GM10248 (cell line): ENCODE measurements around the gene MGST1.

Experiments
- CTCF ChIA-PET: fragments of 300-600 bp; sonication (Branson Sonifier 250); formaldehyde crosslinking; extraction: SDS; loops from one replicate; lab custom pipeline; 2021; ENCODE audit warnings: antibody characterized with exemption; lab: Yijun Ruan, JAX
- POLR2A ChIA-PET: fragments of 350-650 bp; sonication (Branson Sonifier 250); formaldehyde crosslinking; extraction: SDS; loops from one replicate; lab custom pipeline; 2020; ENCODE audit warnings: antibody characterized with exemption; lab: Yijun Ruan, JAX
- DNase-seq: peaks from one replicate; pipeline ENCODE4 v3.0.0; 2012; ENCODE audit errors: extremely low spot score
- TF ChIP-seq, protein P1 (sequence below): IDR thresholded peaks from 2 replicates; pipeline ENCODE4 v1.5.1; 2012; ENCODE audit warnings: mild to moderate bottlenecking, low read depth; ENCODE audit errors: extremely low read depth, missing control alignments, control extremely low read depth

MGST1 gene

GRCh38 chr12:16310934-16311333 lies 36.5 kb upstream of the MGST1 start:
- POLR2A ChIA-PET: no interaction called here
- CTCF ChIA-PET: interaction anchor here (1.3 kb wide), 1 partner anchor 66 kb away, joined by 3 read pairs; no protein-coding TSS in a partner anchor
- TF ChIP-seq, protein P1, sequence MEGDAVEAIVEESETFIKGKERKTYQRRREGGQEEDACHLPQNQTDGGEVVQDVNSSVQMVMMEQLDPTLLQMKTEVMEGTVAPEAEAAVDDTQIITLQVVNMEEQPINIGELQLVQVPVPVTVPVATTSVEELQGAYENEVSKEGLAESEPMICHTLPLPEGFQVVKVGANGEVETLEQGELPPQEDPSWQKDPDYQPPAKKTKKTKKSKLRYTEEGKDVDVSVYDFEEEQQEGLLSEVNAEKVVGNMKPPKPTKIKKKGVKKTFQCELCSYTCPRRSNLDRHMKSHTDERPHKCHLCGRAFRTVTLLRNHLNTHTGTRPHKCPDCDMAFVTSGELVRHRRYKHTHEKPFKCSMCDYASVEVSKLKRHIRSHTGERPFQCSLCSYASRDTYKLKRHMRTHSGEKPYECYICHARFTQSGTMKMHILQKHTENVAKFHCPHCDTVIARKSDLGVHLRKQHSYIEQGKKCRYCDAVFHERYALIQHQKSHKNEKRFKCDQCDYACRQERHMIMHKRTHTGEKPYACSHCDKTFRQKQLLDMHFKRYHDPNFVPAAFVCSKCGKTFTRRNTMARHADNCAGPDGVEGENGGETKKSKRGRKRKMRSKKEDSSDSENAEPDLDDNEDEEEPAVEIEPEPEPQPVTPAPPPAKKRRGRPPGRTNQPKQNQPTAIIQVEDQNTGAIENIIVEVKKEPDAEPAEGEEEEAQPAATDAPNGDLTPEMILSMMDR: no peak

GRCh38 chr12:16323010-16323409 lies 24.4 kb upstream of the MGST1 start:
- no peak for DNase-seq
- CTCF ChIA-PET: interaction anchor here (1.0 kb wide), 1 partner anchor 15 kb away, joined by 3 read pairs; no protein-coding TSS in a partner anchor

More at GRCh38 chr12:16310934-16311333, 36.5 kb upstream of the MGST1 start:
- no peak for DNase-seq

GRCh38 chr12:16323638-16324037 lies 23.8 kb upstream of the MGST1 start:
- TF ChIP-seq, protein P1: no peak
- DNase-seq: no peak
- CTCF ChIA-PET: interaction anchor here (1.0 to 1.4 kb wide), 2 partner anchors 16 to 28 kb away, joined by 3 to 4 read pairs; no protein-coding TSS in a partner anchor
- POLR2A ChIA-PET: no interaction called here

More at GRCh38 chr12:16323010-16323409, 24.4 kb upstream of the MGST1 start:
- POLR2A ChIA-PET: no interaction called here
- TF ChIP-seq, protein P1: no peak

GRCh38 chr12:16324272-16324671 lies 23.2 kb upstream of the MGST1 start:
- ChIA-PET CTCF (interaction anchor here (1.4 kb wide), 1 partner anchor 27 kb away, joined by 4 read pairs; no protein-coding TSS in a partner anchor), POLR2A (no interaction called here)
- TF ChIP-seq, protein P1: no peak
- no peak for DNase-seq

DNA sequence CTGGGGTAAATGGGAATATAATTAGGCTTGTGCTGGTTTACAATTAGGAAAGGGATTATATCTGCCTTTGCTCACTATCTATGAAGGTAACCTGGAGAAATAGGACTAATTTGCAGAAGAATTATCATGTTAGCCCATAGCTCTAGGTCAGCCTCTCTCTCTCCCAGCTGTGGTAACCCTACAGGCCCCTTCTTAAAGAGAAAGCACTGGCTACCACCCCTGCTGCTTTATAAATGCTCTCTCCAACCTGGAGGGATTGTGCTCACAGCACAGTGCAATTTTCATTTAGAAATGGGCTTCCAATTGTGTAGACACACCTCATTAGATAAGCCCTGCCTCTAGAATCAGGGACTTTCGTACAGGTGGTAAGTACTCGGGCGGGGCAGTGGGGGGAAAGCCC lies 22.7 kb upstream of the MGST1 start:
- CTCF ChIA-PET: interaction anchor here (1.4 kb wide), 1 partner anchor 27 kb away, joined by 4 read pairs; no protein-coding TSS in a partner anchor
- POLR2A ChIA-PET: no interaction called here
- TF ChIP-seq, protein P1: no peak
- no peak for DNase-seq

DNA sequence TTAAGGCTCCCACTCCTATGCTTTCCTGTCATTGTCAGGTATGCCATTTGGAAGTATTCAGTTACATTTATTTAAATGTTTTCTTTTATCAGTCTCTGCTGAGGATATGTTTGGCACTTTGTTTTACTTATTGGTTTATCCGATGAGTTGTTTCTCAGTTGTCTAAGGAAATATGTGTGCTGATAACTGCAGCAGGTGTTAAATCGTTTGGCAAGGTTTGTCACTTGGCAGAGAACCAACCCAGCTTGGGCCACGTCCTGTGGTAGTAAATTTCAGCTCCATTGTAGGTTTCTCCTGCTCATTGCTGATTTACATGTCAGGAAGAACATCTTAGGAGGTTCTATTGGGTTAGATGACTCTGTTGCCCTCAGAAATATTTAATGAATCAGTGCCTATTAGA lies 22.0 kb upstream of the MGST1 start:
- ChIA-PET CTCF (no interaction called here), POLR2A (no interaction called here)
- TF ChIP-seq, protein P1: no peak
- no peak for DNase-seq

DNA sequence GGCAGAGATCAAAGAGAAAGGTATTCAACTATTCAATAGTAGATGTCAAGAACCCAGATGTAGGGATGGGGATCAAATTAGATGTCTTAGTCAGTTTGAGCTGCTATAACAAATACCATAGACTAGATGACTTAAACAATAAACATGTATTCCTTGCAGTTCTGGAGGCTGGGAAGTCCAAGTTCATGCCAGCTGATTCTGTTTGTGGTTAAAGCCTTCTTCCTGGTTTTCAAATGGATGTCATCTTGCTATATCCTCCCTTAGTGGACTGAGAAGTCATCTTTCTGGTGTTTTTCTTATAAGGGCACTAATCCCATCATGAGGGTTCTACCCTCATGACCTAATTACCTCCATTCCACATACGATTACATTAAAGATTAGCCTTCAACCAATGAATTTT lies 19.5 kb upstream of the MGST1 start:
- ChIA-PET CTCF (no interaction called here), POLR2A (no interaction called here)
- TF ChIP-seq, protein P1: no peak
- DNase-seq: no peak
